ENCODE results near the gene B4GALT3.

DNA sequence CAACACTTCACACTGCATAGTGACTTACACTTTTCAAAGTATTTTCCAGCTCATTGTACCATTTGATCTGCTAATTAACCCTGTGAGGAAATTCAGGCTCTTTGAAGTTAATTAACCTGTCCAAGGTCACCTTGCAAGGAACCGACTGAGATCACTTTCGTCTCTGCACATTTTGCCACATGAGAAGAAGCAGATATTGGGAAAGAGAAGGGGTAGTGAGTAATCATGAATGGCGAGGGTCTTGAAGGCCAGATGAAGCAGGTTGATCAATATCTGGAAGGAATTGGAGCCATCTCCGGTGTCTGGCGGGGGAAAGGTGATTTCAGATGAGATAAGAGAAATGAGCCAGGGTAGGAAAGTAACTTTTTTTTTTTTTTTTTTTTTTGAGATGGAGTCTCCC is 42.7 kb upstream of the B4GALT3 start:
- TF ChIP-seq, protein P1, sequence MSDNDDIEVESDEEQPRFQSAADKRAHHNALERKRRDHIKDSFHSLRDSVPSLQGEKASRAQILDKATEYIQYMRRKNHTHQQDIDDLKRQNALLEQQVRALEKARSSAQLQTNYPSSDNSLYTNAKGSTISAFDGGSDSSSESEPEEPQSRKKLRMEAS (IDR thresholded peaks at IDR 0.05), result no peak
- no peak for TF ChIP-seq TAF1 (IDR thresholded peaks at IDR 0.05; ENCODE audit: low read depth)
- TF ChIP-seq, protein P2, sequence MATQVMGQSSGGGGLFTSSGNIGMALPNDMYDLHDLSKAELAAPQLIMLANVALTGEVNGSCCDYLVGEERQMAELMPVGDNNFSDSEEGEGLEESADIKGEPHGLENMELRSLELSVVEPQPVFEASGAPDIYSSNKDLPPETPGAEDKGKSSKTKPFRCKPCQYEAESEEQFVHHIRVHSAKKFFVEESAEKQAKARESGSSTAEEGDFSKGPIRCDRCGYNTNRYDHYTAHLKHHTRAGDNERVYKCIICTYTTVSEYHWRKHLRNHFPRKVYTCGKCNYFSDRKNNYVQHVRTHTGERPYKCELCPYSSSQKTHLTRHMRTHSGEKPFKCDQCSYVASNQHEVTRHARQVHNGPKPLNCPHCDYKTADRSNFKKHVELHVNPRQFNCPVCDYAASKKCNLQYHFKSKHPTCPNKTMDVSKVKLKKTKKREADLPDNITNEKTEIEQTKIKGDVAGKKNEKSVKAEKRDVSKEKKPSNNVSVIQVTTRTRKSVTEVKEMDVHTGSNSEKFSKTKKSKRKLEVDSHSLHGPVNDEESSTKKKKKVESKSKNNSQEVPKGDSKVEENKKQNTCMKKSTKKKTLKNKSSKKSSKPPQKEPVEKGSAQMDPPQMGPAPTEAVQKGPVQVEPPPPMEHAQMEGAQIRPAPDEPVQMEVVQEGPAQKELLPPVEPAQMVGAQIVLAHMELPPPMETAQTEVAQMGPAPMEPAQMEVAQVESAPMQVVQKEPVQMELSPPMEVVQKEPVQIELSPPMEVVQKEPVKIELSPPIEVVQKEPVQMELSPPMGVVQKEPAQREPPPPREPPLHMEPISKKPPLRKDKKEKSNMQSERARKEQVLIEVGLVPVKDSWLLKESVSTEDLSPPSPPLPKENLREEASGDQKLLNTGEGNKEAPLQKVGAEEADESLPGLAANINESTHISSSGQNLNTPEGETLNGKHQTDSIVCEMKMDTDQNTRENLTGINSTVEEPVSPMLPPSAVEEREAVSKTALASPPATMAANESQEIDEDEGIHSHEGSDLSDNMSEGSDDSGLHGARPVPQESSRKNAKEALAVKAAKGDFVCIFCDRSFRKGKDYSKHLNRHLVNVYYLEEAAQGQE (IDR thresholded peaks at IDR 0.05; ENCODE audit: low read depth), result no peak
- no peak for TF ChIP-seq RAD21 (IDR thresholded peaks at IDR 0.05; ENCODE audit: low read depth)
- TF ChIP-seq YY1 (IDR thresholded peaks at IDR 0.05; ENCODE audit: low read depth), result no peak

Measured in Ishikawa (cell line).